ENCODE measurements around the gene LDHAL6A. TPM values are rescaled to one million over a fixed set of nuclear protein-coding genes. Genes with fewer than 3 reads are reported as not detected.

Gene LDHAL6A
- total and polyA plus RNA-seq, 2 donors (not counting 3 experiments of a cell fraction or from before 2014, with no cell fraction given): not detected

DNA sequence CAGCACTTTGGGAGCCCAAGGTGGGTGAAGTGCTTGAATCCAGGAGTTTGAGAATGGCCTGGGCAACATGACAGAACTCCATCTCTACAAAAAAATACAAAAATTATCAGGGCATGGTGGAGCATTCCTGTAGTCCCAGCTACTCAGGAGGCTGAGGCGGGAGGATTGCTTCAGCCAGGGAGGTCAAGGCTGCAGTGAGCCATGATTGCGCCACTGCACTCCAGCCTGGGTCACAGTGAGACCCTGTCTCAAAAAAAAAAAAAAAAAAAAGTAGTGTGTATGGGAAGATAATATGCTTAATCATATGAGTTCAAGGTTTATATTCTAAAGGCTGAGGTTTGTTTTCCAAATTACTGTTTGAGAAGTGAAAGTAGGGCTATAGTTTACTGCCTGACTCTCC lies 10.7 kb downstream of the LDHAL6A start:
- ChIA-PET CTCF (no interaction called here), POLR2A (no interaction called here)
- no peak for DNase-seq (ENCODE audit: low read depth, low spot score)
- TF ChIP-seq EZH2 (IDR thresholded peaks at IDR 0.05; ENCODE audit: borderline replicate concordance, low read depth, low read length, severe bottlenecking) (no peak), POLR2AphosphoS5 (IDR thresholded peaks at IDR 0.05; ENCODE audit: insufficient read depth, low read depth, low read length) (no peak), FOS (IDR thresholded peaks at IDR 0.05; ENCODE audit: borderline replicate concordance, insufficient read depth, low read length) (no peak), CTCF (IDR thresholded peaks at IDR 0.05; ENCODE audit: extremely low read depth in 1 of 2, insufficient read depth in 1 of 2, low read depth in 1 of 2, low read length in 2 of 2) (no peak), JUN (IDR thresholded peaks at IDR 0.05; ENCODE audit: borderline replicate concordance, insufficient read depth, insufficient read length, low read depth) (no peak), MYC (IDR thresholded peaks at IDR 0.05; ENCODE audit: low read depth, low read length) (no peak), POLR2A (IDR thresholded peaks at IDR 0.05; ENCODE audit: low read depth, low read length) (no peak), GATA2 (IDR thresholded peaks at IDR 0.05; ENCODE audit: insufficient read depth, insufficient read length, low read depth, low read length) (no peak)
- TF ChIP-seq, protein P1, sequence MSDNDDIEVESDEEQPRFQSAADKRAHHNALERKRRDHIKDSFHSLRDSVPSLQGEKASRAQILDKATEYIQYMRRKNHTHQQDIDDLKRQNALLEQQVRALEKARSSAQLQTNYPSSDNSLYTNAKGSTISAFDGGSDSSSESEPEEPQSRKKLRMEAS (IDR thresholded peaks at IDR 0.05; ENCODE audit: insufficient read depth, insufficient read length): no peak
- no peak for FAIRE-seq
- H3K9ac ChIP-seq (replicated peaks; ENCODE audit: extremely low read depth, insufficient read depth, low read length): no peak overlapping the region
- dilution Hi-C loops (cut with MboI; ENCODE audit: extremely low pct_ligation_motif_present, low sequenced_read_pairs) (no loop called here), intact Hi-C loops (cut with micrococcal nuclease) (no loop called here)
- H3K36me3 ChIP-seq (ENCODE audit: control insufficient read depth in 2 of 2, extremely low read depth in 1 of 2, insufficient read depth in 2 of 2, low read length in 2 of 2): no peaks in the 10 kb centered on the region
- H3K9me1 ChIP-seq (replicated peaks; ENCODE audit: control insufficient read depth, extremely low read depth, insufficient read depth, low read length): no peaks in the 10 kb centered on the region
- no peaks in the 10 kb centered on the region for H3K4me1 ChIP-seq (ENCODE audit: control insufficient read depth, extremely low read depth, insufficient read depth, low read length)
- H3K27me3 ChIP-seq (ENCODE audit: control insufficient read depth in 2 of 2, insufficient read depth in 2 of 2, low read length in 2 of 2): no peaks in the 10 kb centered on the region
- no peak overlapping the region for H2AFZ ChIP-seq (ENCODE audit: low read depth, low read length)
- H3K9me3 ChIP-seq (replicated peaks; ENCODE audit: control insufficient read depth, insufficient read depth, low read length): no peaks in the 10 kb centered on the region
- no peaks in the 10 kb centered on the region for H3K79me2 ChIP-seq (ENCODE audit: control insufficient read depth, insufficient read depth, low read length)
- H3K4me2 ChIP-seq (ENCODE audit: insufficient read depth, low read length): no peak overlapping the region
- H3K27ac ChIP-seq (ENCODE audit: insufficient read depth, low read depth, low read length): no peak overlapping the region
- no peak overlapping the region for H3K4me3 ChIP-seq (replicated peaks in 1 of 3; ENCODE audit: insufficient read depth in 1 of 3, low read depth in 1 of 3, low read length in 3 of 3)
- no TSS peak for BruUV-seq (replicated peaks)
- H4K20me1 ChIP-seq (replicated peaks; ENCODE audit: control insufficient read depth, extremely low read depth, insufficient read depth, low read length): no peaks in the 10 kb centered on the region
